Stimulated activated CD8-positive, alpha-beta memory T cell treated with anti-CD3 and anti-CD28 coated beads, Interleukin-12 subunit alpha, Interleukin-12 subunit beta, amount 100 ng/mL, for 1 hour (primary cell): ENCODE results near the gene C5AR2.
A peak's percentile ranks its signal among the peaks of the same experiment; 100 is the strongest.
"Not testable (repeated sequence)": the region's sequence is repeated elsewhere in the genome, so short reads cannot be mapped to it uniquely, and the experiment has no call there.

Experiments used
- DNase-seq: peaks from one replicate; pipeline ENCODE4 v3.0.0-alpha.2; 2020; ENCODE audit warnings: low read depth

Gene C5AR2

GRCh38 chr19:47387623-47388022, 55.6 kb downstream of the C5AR2 start:
- not testable (repeated sequence) for DNase-seq

- not testable (repeated sequence) for DNase-seq
Observed at GRCh38 chr19:47388721-47389120, 56.7 kb downstream of the C5AR2 start.

GRCh38 chr19:47389150-47389556, 57.2 kb downstream of the C5AR2 start:
- no peak for DNase-seq

GRCh38 chr19:47390533-47391488, 58.8 kb downstream of the C5AR2 start:
- DNase-seq = no peak

GRCh38 chr19:47391510-47392223, 59.7 kb downstream of the C5AR2 start:
- DNase-seq = peak; percentile 71
